Spleen (tissue), 7 donors: ENCODE data around the gene MCC.

Experiments
- CTCF ChIP-seq, 11 experiments: fragments of 200-600 bp in 7 of 11; fragments of 450-650 bp in 4 of 11; sonication (generic) in 4 of 11; IDR thresholded peaks in 8 of 11; conservative IDR thresholded peaks in 3 of 11; 1 replicate in 7 of 11; 2 replicates in 4 of 11; pipeline versions ENCODE4 v1.4.0 to v1.8.0; 2016 to 2021; ENCODE audit warnings: antibody characterized with exemption in 11 of 11, inconsistent platforms in 4 of 11, mild to moderate bottlenecking in 1 of 11
- POLR2A ChIP-seq, 3 donors: fragments of 450-650 bp; IDR thresholded peaks; one replicate each; pipeline ENCODE4 v1.5.1; 2017; ENCODE audit warnings: antibody characterized with exemption in 3 of 3, mild to moderate bottlenecking in 1 of 3
- POLR2AphosphoS5 ChIP-seq, 3 donors: sonication (generic); formaldehyde crosslinking; IDR thresholded peaks; one replicate each; pipeline ENCODE4 v1.5.1; 2017; ENCODE audit warnings: antibody characterized with exemption in 3 of 3
- donor health status: DM: no; HTN: no; CAD: no; lungs with moderate emphysema.
- donor health status: DM: no; HTN: no; CAD: no.
- donor health status: DM: no; HTN: no; CAD: no.

GRCh38 chr5:113052041-113052795 lies 436.0 kb downstream of the MCC start:
- TF ChIP-seq CTCF (IDR thresholded peaks at IDR 0.05 in 8 of 11, conservative IDR thresholded peaks at IDR 0.05 in 3 of 11): no peak
- no peak for TF ChIP-seq POLR2AphosphoS5 (IDR thresholded peaks at IDR 0.05)
- TF ChIP-seq POLR2A (IDR thresholded peaks at IDR 0.05): no peak
